A673 (cell line): ENCODE results near the gene PTGS2.

ENCODE experiments used
- EZH2 ChIP-seq: fragments of 200-600 bp; sonication (generic); IDR thresholded peaks from 2 replicates; pipeline ENCODE4 v1.6.1; 2017; ENCODE audit warnings: borderline replicate concordance, low read depth, mild to moderate bottlenecking, mixed read lengths, antibody characterized with exemption, low read length; ENCODE audit not compliant: poor library complexity, severe bottlenecking
- TF ChIP-seq, protein P1 (sequence below): fragments of 300-800, 200-600 bp; sonication (generic); conservative IDR thresholded peaks from 2 replicates; pipeline ENCODE4 v1.5.1; 2017; ENCODE audit warnings: low read depth, mild to moderate bottlenecking, antibody characterized with exemption, low read length, moderate library complexity, mixed read lengths

DNA sequence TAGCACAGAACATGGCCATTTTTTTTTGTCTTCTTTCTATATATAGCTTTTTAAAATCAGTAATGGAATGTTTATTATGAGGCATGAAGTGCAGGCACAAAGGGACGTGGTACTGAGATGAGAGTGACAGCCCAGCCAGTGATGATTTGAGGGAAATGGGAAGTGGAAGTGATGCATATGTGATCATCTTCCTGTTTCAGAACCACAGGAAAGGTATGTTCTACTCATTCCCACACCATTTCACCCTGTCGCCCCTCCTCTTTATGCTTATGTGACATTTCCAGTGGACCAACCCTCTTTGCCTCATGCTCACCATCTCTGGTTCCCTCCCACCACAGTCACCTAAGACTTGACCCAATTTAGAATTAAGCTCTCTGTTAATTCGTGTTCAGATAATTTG lies 24.3 kb downstream of the PTGS2 start:
- TF ChIP-seq, protein P1, sequence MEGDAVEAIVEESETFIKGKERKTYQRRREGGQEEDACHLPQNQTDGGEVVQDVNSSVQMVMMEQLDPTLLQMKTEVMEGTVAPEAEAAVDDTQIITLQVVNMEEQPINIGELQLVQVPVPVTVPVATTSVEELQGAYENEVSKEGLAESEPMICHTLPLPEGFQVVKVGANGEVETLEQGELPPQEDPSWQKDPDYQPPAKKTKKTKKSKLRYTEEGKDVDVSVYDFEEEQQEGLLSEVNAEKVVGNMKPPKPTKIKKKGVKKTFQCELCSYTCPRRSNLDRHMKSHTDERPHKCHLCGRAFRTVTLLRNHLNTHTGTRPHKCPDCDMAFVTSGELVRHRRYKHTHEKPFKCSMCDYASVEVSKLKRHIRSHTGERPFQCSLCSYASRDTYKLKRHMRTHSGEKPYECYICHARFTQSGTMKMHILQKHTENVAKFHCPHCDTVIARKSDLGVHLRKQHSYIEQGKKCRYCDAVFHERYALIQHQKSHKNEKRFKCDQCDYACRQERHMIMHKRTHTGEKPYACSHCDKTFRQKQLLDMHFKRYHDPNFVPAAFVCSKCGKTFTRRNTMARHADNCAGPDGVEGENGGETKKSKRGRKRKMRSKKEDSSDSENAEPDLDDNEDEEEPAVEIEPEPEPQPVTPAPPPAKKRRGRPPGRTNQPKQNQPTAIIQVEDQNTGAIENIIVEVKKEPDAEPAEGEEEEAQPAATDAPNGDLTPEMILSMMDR = no peak
- TF ChIP-seq EZH2 = no peak
